ENCODE measurements around the gene ZNF12. TPM values are rescaled to one million over a fixed set of nuclear protein-coding genes. Genes with fewer than 3 reads are reported as not detected.

ZNF12 gene
- total RNA-seq (2022; extraction: Qiagen RNA extraction), result 8.9 to 13.8 TPM (median 9.9 TPM) in 5 replicates

GRCh38 chr7:6706666-6707407, at the start of gene ZNF12:
ZNF12 (minus strand) TSS chr7:6706947; CDS start chr7:6705173, 1,774 bp downstream.

GRCh38 chr7:6753964-6754363, 47.2 kb upstream of the ZNF12 start, which contains the start of gene RSPH10B2:
RSPH10B2 (plus strand) TSS chr7:6754103; CDS start chr7:6757678, 3,575 bp downstream.

Other genes with a start within 250 kb of the ZNF12 start
- gene KDELR2, start 222.8 kb downstream of the ZNF12 start, total RNA-seq (2022; extraction: Qiagen RNA extraction), result 104 to 138 TPM (median 130 TPM) in 5 replicates
- 0.05 TPM in 1 of 5 replicates, not detected in the others for gene GRID2IP, start 155.5 kb downstream of the ZNF12 start, total RNA-seq (2022; extraction: Qiagen RNA extraction)
- gene ZDHHC4, start 129.5 kb downstream of the ZNF12 start, total RNA-seq (2022; extraction: Qiagen RNA extraction), result 45.2 to 49.0 TPM (median 47.6 TPM) in 5 replicates
- 21.9 to 25.8 TPM (median 23.8 TPM) in 5 replicates for gene INTS15, start 116.9 kb downstream of the ZNF12 start, total RNA-seq (2022; extraction: Qiagen RNA extraction)
- 2.1 to 3.4 TPM (median 2.5 TPM) in 5 replicates for gene ZNF853, start 91.3 kb downstream of the ZNF12 start, total RNA-seq (2022; extraction: Qiagen RNA extraction)
- 8.7 to 15.1 TPM (median 12.9 TPM) in 5 replicates for gene ZNF316, start 69.6 kb downstream of the ZNF12 start, total RNA-seq (2022; extraction: Qiagen RNA extraction)
- 0.06 to 0.15 TPM (median 0.09 TPM) in 4 of 5 replicates, not detected in the other for gene RSPH10B2, start 47.2 kb upstream of the ZNF12 start, total RNA-seq (2022; extraction: Qiagen RNA extraction)
- 40.3 to 48.8 TPM (median 43.3 TPM) in 5 replicates for gene CCZ1B, start 119.3 kb upstream of the ZNF12 start, total RNA-seq (2022; extraction: Qiagen RNA extraction)

Data from A549 treated with dexamethasone at 1 μM for 4 hours (cell line).